GM19025 (cell line): Measurements from ENCODE around the gene SLC18A2.
"Not testable (repeated sequence)": the region's sequence is repeated elsewhere in the genome, so short reads cannot be mapped to it uniquely, and the experiment has no call there.

Experiments used
- ATAC-seq: cut with Tn5 transposase; IDR thresholded peaks from one replicate; pipeline ENCODE4 v1.9.1; 2021; ENCODE audit warnings: mild to moderate bottlenecking, low read depth, moderate library complexity; ENCODE audit not compliant: unreplicated experiment

The SLC18A2 gene

DNA sequence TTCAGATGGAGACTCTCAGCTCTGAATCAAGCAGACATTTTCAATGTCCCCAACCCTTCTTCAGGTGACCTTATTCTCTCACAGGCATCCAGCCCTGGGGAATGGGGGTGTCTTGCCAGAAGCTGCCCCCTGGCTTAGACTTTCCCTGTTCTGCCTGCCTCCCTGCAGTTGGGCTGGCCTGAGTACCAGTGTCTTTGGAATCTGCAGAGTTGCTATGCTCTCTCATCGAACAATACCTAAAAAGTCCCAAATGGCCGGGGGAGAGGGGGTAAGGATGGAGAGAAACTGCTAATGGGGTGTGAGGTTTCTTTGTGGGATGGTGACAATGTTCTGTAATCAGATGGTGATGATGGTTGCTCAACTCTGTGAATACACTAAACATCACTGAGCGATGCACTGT is 20.6 kb downstream of the SLC18A2 start:
- no peak for ATAC-seq

GRCh38 chr10:117262291-117262902 is 21.5 kb downstream of the SLC18A2 start:
- no peak for ATAC-seq

GRCh38 chr10:117262903-117263293 is 22.0 kb downstream of the SLC18A2 start:
- no peak for ATAC-seq

- no peak for ATAC-seq
Observed at GRCh38 chr10:117264782-117265181, 23.9 kb downstream of the SLC18A2 start.

DNA sequence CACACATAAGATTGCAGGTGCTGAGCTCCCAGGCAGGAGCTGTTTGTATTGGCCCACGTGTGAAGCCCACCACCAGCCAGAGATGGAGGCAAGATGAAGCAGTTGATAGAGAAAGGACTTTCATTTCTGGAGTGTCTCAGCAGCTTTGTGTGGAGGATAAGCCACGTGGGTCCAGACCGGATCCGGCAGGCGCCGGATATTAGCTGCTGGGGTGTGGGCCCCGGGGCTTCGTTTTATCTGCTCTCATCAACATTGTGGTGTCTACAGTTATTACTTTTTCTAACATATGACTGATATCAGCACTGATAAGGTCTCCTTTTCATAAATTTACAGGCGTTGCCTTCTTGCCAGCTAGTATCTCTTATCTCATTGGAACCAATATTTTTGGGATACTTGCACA is 25.5 kb downstream of the SLC18A2 start:
- ATAC-seq, result no peak

DNA sequence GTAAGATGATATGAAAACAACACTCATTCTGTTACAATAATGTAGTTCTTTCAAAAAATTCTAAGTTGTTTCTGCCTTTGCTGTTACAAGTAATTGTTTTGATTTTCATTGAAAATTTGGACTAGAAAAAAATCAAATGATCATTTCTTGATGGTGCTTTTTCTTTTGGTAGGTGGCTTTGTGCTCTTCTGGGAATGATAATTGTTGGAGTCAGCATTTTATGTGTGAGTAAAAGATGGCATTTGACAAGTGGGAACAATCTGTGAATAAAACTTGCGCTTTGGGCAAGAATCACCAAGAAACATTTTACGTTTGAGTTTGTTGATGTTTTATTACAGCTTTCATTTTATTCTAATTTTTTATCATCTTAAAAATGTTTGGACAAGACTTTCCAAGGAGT is 25.9 kb downstream of the SLC18A2 start:
- no peak for ATAC-seq

DNA sequence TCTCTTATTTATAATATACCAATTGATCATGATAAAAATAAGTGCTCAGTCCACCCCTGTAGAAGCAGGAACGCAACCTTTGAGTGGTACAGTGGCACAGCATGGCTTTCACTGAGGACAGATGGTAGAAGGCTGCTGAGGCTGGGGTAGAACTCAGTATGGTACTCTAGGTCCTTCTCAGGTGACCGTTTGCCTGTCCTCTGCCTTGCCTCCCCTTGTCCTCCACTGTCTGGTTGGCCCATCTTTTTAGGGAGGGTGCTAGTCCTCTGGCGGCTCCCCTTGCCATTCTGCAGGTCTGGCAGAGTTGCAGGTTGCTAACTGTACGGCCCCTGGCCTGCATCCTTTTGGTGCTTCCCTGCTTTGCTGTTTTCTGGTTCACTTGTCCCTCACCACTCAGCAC is 27.3 kb downstream of the SLC18A2 start:
- ATAC-seq, result no peak

- no peak for ATAC-seq
Observed at GRCh38 chr10:117268907-117269306, 28.0 kb downstream of the SLC18A2 start.

DNA sequence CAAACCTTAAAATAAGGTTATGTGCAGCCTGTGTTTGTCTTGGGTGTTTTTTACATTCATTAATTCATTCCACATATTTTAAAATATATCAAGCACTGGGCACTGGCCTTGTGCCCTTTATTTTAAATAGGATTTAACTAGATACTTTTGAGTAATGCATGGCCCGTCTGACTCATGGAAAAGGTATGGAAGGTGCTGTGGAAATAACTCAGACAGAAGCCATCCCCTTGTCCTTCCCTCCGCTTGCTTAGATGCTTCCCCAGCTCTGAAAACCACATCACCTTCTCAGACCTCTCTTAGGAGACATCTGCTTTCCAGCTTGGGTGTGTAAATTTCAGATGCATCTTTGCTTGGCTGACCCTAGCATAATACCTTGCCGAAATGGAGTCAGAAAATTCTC is 30.5 kb downstream of the SLC18A2 start:
- ATAC-seq, result no peak

- ATAC-seq, result no peak
Observed at GRCh38 chr10:117272195-117273076, 31.5 kb downstream of the SLC18A2 start.

DNA sequence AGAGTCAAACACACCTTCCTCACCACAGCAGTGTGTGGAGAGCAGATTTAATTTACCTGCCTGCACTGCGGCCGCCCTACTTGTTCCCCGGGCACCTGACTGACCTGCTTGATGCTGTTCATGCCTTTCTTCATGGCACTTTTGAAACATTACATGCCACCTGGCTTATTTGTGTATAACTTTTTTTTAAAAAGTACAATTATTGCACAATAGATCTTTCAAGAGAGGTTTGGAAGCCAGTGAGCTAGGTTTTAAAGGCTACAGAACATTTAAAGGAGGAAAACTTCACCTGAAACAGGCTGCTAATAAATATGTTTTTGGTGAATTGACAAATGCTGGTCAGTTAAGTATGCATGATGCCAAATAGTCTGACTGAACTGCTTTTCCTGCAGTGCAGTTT is 33.1 kb downstream of the SLC18A2 start:
- no peak for ATAC-seq

GRCh38 chr10:117274509-117274908 is 33.6 kb downstream of the SLC18A2 start:
- no peak for ATAC-seq

DNA sequence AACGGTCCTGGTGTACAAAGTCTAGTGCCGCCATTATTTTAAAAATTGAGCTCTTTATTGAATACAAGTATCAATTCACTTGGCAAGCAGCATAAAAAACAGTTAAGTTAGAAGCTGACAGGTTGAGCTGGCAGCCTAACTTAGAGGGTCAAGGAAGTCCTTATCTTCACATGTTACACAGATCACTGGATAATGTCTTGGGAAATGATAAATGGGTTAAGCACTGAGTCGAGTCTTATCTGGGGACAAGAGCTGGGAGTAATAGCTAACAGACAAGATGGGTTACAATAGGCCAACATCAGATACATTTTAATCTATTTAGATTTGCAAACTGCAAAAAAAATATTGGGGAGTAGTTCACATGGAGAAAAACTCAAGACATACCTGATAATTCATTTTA is 34.2 kb downstream of the SLC18A2 start:
- ATAC-seq, result no peak

GRCh38 chr10:117277675-117278074 is 36.8 kb downstream of the SLC18A2 start:
- ATAC-seq, result no peak

- ATAC-seq, result no peak
Observed at GRCh38 chr10:117284716-117285494, 44.0 kb downstream of the SLC18A2 start.

DNA sequence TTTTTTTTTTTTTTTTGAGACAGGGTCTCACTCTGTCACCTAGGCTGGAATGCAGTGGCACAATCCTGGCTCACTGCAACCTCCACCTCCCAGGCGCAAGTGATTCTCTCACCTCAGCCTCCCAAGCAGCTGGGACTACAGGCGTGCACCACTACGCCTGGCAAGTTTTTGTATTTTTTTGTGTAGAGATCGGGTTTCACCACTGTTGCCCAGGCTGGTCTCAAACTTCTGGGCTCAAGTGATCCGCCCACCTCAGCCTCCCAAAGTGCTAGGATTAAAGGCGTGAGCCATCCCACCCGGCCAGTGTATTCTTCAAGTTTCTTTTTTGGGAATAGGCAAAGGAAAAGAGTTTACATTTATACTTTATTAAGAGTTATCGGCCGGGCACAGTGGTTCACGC is 50.0 kb downstream of the SLC18A2 start:
- not testable (repeated sequence) for ATAC-seq

- ATAC-seq, result no peak
Observed at GRCh38 chr10:117294039-117294645, 53.2 kb downstream of the SLC18A2 start.

DNA sequence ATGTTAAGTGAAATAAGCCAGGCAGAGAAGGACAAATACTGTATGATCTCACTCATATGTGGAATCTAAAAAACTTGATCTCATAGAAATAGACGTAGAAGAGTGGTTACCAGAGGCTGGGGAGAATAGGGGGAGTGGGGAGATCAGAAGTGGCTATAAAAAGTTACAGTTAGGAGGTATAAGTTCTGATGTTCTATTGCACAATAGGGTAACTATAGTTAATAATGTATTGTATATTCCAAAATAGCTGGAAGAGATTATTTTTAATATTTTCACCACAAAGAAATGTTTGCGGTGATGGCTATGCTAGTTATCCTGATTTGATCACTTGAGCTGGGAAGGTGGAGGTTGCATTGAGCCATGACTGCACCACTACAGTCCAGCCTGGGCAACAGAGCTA is 53.8 kb downstream of the SLC18A2 start:
- no peak for ATAC-seq

GRCh38 chr10:117298219-117298618 is 57.3 kb downstream of the SLC18A2 start:
- ATAC-seq, result no peak

DNA sequence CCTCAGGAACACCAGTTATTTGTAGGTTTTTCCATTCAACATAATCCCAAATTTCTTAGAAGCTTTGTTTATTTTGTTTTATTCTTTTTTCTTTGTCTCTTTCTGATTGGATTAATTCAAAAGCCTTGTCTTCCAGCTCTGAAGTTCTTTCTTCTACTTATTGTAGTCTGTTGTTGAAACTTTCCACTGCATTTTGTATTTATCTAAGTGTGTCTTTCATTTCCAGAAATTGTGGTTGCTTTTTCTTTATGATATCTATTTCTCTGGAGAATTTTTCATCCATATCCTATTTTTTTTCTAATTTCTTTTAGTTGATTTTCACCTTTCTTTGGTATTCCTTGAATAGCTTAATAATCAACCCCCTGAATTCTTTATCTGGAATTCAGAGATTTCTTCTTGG is 58.5 kb downstream of the SLC18A2 start:
- ATAC-seq, result no peak

GRCh38 chr10:117300671-117301070 is 59.8 kb downstream of the SLC18A2 start:
- no peak for ATAC-seq
